ENCODE results near the gene TPRX1. TPM values are rescaled to one million over a fixed set of nuclear protein-coding genes. Genes with fewer than 3 reads are reported as not detected.
A peak's percentile ranks its signal among the peaks of the same experiment; 100 is the strongest.

Gene TPRX1
- total RNA-seq, 2 experiments from 2014 or later = not detected

DNA sequence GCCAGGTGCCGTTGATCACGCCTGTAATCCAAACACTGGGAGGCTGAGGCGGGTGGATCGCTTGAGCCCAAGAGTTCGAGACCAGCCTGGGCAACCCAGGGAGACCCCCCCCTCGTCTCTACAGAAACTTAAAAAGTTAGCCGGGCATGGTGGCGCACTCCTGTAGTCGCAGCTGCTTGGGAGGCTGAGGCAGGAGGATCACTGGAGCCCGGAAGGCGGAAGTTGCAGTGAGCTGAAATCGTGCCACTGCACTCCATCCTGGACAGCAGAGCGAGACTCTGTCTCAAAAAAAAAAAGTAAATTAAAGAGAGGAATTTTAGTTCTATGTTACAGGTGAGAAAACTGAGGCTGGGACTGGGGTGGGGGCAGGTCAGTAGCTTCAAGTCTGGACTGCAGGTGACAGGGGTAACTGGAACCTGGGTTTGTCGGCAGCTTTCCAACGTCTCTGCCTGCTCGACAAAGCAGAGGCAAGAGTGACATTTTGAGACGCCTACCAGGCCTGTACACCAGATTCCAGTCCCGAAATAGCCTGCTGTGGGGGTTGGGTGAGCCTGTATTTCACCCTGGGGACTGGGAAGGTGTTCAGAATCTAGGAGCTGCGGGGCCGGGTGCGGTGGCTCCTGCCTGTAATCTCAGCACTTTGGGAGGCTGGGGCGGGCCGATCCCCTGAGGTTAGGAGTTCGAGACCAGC, 24.7 kb downstream of the TPRX1 start:
- Histone ChIP-seq H3K4me2 (ENCODE audit: low read length) (peak overlapping the region; percentile 93), H3K36me3 (ENCODE audit: insufficient read depth, low read length) (0 out of 2 replicates have a peak, but pooled peaks cover 3% of the 10 kb centered on the region), H3K4me1 (ENCODE audit: insufficient read depth, low read length, poor library complexity, severe bottlenecking) (peaks cover 8% of the 10 kb centered on the region), H3K9me2 (ENCODE audit: insufficient read depth, low read length) (no peaks in the 10 kb centered on the region), H3K4me3 (ENCODE audit: low read depth, low read length, poor library complexity, severe bottlenecking) (peak overlapping the region; percentile 93), H3K27ac (ENCODE audit: low read depth, low read length, poor library complexity, severe bottlenecking) (no peak overlapping the region), H3K79me2 (ENCODE audit: insufficient read depth, low read depth, low read length) (peaks cover 7% of the 10 kb centered on the region; the same call in 1 of the 2 replicates), H2AFZ (ENCODE audit: low read length) (no peak overlapping the region), H3K9me3 (ENCODE audit: low read length) (no peaks in the 10 kb centered on the region), H4K20me1 (ENCODE audit: insufficient read depth, low read length) (no peaks in the 10 kb centered on the region)
- no TSS peak for BruUV-seq (replicated peaks)
- DNase-seq (ENCODE audit: low spot score) = no peak
- TF ChIP-seq, protein P1, sequence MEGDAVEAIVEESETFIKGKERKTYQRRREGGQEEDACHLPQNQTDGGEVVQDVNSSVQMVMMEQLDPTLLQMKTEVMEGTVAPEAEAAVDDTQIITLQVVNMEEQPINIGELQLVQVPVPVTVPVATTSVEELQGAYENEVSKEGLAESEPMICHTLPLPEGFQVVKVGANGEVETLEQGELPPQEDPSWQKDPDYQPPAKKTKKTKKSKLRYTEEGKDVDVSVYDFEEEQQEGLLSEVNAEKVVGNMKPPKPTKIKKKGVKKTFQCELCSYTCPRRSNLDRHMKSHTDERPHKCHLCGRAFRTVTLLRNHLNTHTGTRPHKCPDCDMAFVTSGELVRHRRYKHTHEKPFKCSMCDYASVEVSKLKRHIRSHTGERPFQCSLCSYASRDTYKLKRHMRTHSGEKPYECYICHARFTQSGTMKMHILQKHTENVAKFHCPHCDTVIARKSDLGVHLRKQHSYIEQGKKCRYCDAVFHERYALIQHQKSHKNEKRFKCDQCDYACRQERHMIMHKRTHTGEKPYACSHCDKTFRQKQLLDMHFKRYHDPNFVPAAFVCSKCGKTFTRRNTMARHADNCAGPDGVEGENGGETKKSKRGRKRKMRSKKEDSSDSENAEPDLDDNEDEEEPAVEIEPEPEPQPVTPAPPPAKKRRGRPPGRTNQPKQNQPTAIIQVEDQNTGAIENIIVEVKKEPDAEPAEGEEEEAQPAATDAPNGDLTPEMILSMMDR (conservative IDR thresholded peaks at IDR 0.05; ENCODE audit: low read length) = no peak
- no peak for TF ChIP-seq EZH2phosphoT487 (IDR thresholded peaks at IDR 0.05; ENCODE audit: borderline replicate concordance, low read depth, low read length)
- intact Hi-C loops (cut with micrococcal nuclease; ENCODE audit: unreplicated experiment) = no loop called here
- ChIA-PET CTCF (ENCODE audit: unreplicated experiment) (no interaction called here), POLR2A (interaction anchor here (0.6 kb wide), 1 partner anchor 18 kb away, joined by 3 read pairs; no protein-coding TSS in a partner anchor)

DNA sequence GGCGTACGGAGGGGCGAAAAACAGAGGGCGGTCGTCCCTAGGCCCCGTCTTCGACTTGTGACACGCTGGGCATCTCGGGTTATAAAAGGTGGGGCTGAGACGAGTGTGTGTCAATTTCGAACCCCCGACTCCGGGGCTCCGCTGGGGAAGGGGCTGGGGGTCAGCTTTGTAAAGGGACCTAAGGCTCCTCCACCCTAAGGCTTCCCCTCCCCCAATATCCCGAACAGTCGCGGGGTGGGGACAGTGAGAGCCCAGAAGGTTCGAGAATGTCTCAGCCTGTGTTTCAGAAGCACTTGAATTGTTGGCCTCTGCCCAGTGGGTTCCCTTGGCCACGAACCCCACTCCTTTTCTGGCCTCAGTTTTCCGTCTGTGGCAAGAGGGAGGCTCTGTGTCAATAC, 25.4 kb downstream of the TPRX1 start:
- peak overlapping the region; percentile 74 for H2AFZ ChIP-seq (ENCODE audit: low read length)
- 0 out of 2 replicates have a peak, but pooled peaks cover 3% of the 10 kb centered on the region for H3K36me3 ChIP-seq (ENCODE audit: insufficient read depth, low read length)
- no peaks in the 10 kb centered on the region for H3K9me3 ChIP-seq (ENCODE audit: low read length)
- peak overlapping the region; percentile 53 for H3K27ac ChIP-seq (ENCODE audit: low read depth, low read length, poor library complexity, severe bottlenecking)
- peaks cover 8% of the 10 kb centered on the region for H3K4me1 ChIP-seq (ENCODE audit: insufficient read depth, low read length, poor library complexity, severe bottlenecking)
- ChIA-PET POLR2A (no interaction called here), CTCF (ENCODE audit: unreplicated experiment) (interaction anchor here (0.6 kb wide), 1 partner anchor 66 kb away, joined by 3 read pairs; the partner anchor contains the start of gene EHD2)
- H3K79me2 ChIP-seq (ENCODE audit: insufficient read depth, low read depth, low read length) = peaks cover 7% of the 10 kb centered on the region; the same call in 1 of the 2 replicates
- DNase-seq (ENCODE audit: low spot score) = peak; percentile 11
- intact Hi-C loops (cut with micrococcal nuclease; ENCODE audit: unreplicated experiment) = no loop called here
- H3K4me3 ChIP-seq (ENCODE audit: low read depth, low read length, poor library complexity, severe bottlenecking) = peak overlapping the region; percentile 93
- H4K20me1 ChIP-seq (ENCODE audit: insufficient read depth, low read length) = no peaks in the 10 kb centered on the region
- no peaks in the 10 kb centered on the region for H3K9me2 ChIP-seq (ENCODE audit: insufficient read depth, low read length)
- H3K4me2 ChIP-seq (ENCODE audit: low read length) = peak overlapping the region; percentile 93
- TF ChIP-seq, protein P1 (conservative IDR thresholded peaks at IDR 0.05; ENCODE audit: low read length) = no peak
- no peak for TF ChIP-seq EZH2phosphoT487 (IDR thresholded peaks at IDR 0.05; ENCODE audit: borderline replicate concordance, low read depth, low read length)
- BruUV-seq (replicated peaks) = TSS peak; percentile 82
